Astrocyte (in vitro differentiated cells and primary cell): ENCODE measurements around the gene OPRD1.
A peak's percentile ranks its signal among the peaks of the same experiment; 100 is the strongest.

Source experiments
- CTCF ChIP-seq: IDR thresholded peaks from 2 replicates; pipeline ENCODE4 v1.5.1; 2011; ENCODE audit warnings: low read depth, mild to moderate bottlenecking, inconsistent platforms, low read length, moderate library complexity; ENCODE audit not compliant: insufficient read depth
- EZH2 ChIP-seq: IDR thresholded peaks from 2 replicates; pipeline ENCODE4 v1.6.1; 2012; ENCODE audit warnings: mild to moderate bottlenecking, low read length, inconsistent platforms; ENCODE audit not compliant: insufficient read depth

DNA sequence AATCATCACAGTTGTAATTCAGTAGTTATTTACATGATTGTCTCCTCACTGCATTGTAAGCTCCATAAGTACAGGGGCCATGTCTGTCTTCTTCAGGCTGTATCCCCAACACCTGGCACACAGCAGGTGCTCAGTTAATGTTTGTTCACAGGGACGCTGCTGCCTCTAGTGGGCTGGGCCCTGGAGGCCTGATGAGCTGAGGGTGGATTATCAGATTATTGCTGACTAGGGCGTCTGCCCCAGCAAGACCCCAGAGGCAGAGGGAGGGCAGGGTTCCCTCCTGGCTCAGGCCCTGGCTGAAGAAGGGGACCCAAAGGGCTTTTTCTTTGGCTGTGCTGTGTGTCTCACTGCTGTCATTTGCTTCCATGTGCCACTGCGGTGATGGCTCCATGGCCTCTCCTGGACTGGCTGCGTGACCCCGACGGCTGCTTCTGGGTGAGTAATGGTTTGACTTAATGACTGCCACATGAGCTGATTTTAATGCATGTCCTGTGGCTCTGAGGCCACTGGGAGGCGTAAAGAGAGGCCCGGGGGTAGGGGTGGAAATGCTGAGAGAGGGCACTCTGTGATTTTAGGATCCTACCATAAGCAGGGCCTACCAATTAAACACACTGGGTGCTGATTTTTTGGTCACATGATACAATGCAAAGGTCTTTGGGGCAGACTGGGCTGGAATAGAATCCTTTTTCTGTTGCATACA lies 81.6 kb downstream of the OPRD1 start:
- TF ChIP-seq CTCF, result peak; percentile 23
- TF ChIP-seq EZH2, result no peak
